CD4-positive, alpha-beta T cell treated with Interleukin-15 for 4 hours (primary cell): ENCODE results near the gene GOLM1.

ENCODE experiments used
- DNase-seq: peaks from one replicate; pipeline ENCODE4 v3.0.0-alpha.2; 2020; ENCODE audit warnings: low spot score

GOLM1 gene

DNA sequence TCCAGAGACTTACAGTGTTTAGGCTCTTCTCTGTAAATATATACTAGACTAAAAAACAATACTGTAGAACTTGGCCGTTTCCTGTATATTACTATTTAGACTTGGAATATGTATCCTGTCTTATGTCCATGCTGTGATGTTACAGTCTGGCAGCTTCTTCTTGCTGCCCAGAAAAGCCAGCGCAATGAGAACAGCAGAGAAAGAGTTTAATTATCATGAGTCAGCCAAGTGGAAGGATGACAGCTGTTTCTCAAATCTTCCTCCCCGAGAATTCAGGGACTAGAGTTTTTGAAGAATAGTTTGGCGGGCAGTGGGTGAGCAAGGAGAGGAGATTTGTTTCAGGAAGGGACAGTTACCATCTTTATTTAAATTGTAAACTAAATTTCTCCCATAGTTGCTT lies 120.9 kb downstream of the GOLM1 start:
- DNase-seq, result no peak
